ENCODE data around the gene NDUFAB1. TPM values are rescaled to one million over a fixed set of nuclear protein-coding genes. Genes with fewer than 3 reads are reported as not detected.
"Not testable (repeated sequence)": the region's sequence is repeated elsewhere in the genome, so short reads cannot be mapped to it uniquely, and the experiment has no call there.

Gene NDUFAB1
- total RNA-seq, 1 experiment from 2014 or later: 195 TPM

GRCh38 chr16:23556881-23557778 lies 39.0 kb downstream of the NDUFAB1 start, which contains the start of the genes EARS2 and UBFD1:
Gene EARS2 (minus strand): TSS chr16:23557350. CDS start chr16:23557343, 7 bp downstream.
Gene UBFD1 (plus strand): TSS chr16:23557727. CDS start chr16:23557743, 16 bp downstream.
- peak; percentile 98 for DNase-seq (ENCODE audit: extremely low read depth, low read depth)

GRCh38 chr16:23554536-23554935 lies 41.6 kb downstream of the NDUFAB1 start:
- no peak for DNase-seq (ENCODE audit: extremely low read depth, low read depth)

GRCh38 chr16:23552161-23552560 lies 44.0 kb downstream of the NDUFAB1 start:
- no peak for DNase-seq (ENCODE audit: extremely low read depth, low read depth)

- DNase-seq (ENCODE audit: extremely low read depth, low read depth): no peak
Observed at GRCh38 chr16:23549938-23550337, 46.2 kb downstream of the NDUFAB1 start.

- no peak for DNase-seq (ENCODE audit: extremely low read depth, low read depth)
Observed at GRCh38 chr16:23544436-23544835, 51.7 kb downstream of the NDUFAB1 start.

- DNase-seq (ENCODE audit: extremely low read depth, low read depth): not testable (repeated sequence)
Observed at GRCh38 chr16:23540817-23541178, 55.3 kb downstream of the NDUFAB1 start.

- no peak for DNase-seq (ENCODE audit: extremely low read depth, low read depth)
Observed at GRCh38 chr16:23539984-23540816, 55.9 kb downstream of the NDUFAB1 start.

GRCh38 chr16:23538919-23539278 lies 57.2 kb downstream of the NDUFAB1 start:
- DNase-seq (ENCODE audit: extremely low read depth, low read depth): no peak

GRCh38 chr16:23537390-23537789 lies 58.7 kb downstream of the NDUFAB1 start:
- no peak for DNase-seq (ENCODE audit: extremely low read depth, low read depth)

- DNase-seq (ENCODE audit: extremely low read depth, low read depth): no peak
Observed at GRCh38 chr16:23535901-23536300, 60.2 kb downstream of the NDUFAB1 start.

GRCh38 chr16:23534868-23535860 lies 61.0 kb downstream of the NDUFAB1 start:
- no peak for DNase-seq (ENCODE audit: extremely low read depth, low read depth)

GRCh38 chr16:23532448-23532847 lies 63.7 kb downstream of the NDUFAB1 start:
- DNase-seq (ENCODE audit: extremely low read depth, low read depth): no peak

Other genes starting within 250 kb of the NDUFAB1 start
- gene COG7, start 143.1 kb downstream of the NDUFAB1 start, total RNA-seq (2014; rRNA removed; shearing (Covaris generic)): 15.8 and 22.4 TPM in 2 replicates
- gene GGA2, start 85.8 kb downstream of the NDUFAB1 start, total RNA-seq (2014; rRNA removed; shearing (Covaris generic)): 17.1 and 17.5 TPM in 2 replicates
- gene EARS2, start 39.0 kb downstream of the NDUFAB1 start, total RNA-seq (2014; rRNA removed; shearing (Covaris generic)): 28.9 and 32.4 TPM in 2 replicates
- 57.4 and 59.6 TPM in 2 replicates for gene UBFD1, start 38.6 kb downstream of the NDUFAB1 start, total RNA-seq (2014; rRNA removed; shearing (Covaris generic))
- 22.1 and 22.4 TPM in 2 replicates for gene PALB2, start 45.0 kb upstream of the NDUFAB1 start, total RNA-seq (2014; rRNA removed; shearing (Covaris generic))
- 40.3 and 49.1 TPM in 2 replicates for gene DCTN5, start 45.1 kb upstream of the NDUFAB1 start, total RNA-seq (2014; rRNA removed; shearing (Covaris generic))
- 59.1 and 66.3 TPM in 2 replicates for gene PLK1, start 82.6 kb upstream of the NDUFAB1 start, total RNA-seq (2014; rRNA removed; shearing (Covaris generic))
- gene ERN2, start 116.9 kb upstream of the NDUFAB1 start, total RNA-seq (2014; rRNA removed; shearing (Covaris generic)): not detected in 2 replicates
- not detected in 2 replicates for gene CHP2, start 158.7 kb upstream of the NDUFAB1 start, total RNA-seq (2014; rRNA removed; shearing (Covaris generic))
- 1.5 and 2.0 TPM in 2 replicates for gene PRKCB, start 239.7 kb upstream of the NDUFAB1 start, total RNA-seq (2014; rRNA removed; shearing (Covaris generic))

All from NCI-H460 (cell line).